ENCODE results near the gene CAMK1D. TPM values are rescaled to one million over a fixed set of nuclear protein-coding genes. Genes with fewer than 3 reads are reported as not detected.

The CAMK1D gene
- total and polyA plus RNA-seq, 8 donors: 1.4 to 26.9 (median 3.9) TPM

GRCh38 chr10:12665501-12665900 lies 316.2 kb downstream of the CAMK1D start:
- H3K27ac ChIP-seq: no peak overlapping the region
- intact Hi-C loops (cut with DNase I; ENCODE audit: low total_unique reads): no loop called here
- H3K4me3 ChIP-seq: no peak overlapping the region
- no peaks in the 10 kb centered on the region for H3K27me3 ChIP-seq
- TF ChIP-seq POLR2AphosphoS5 (IDR thresholded peaks at IDR 0.05) (no peak), POLR2A (IDR thresholded peaks at IDR 0.05) (no peak), CTCF (IDR thresholded peaks at IDR 0.05) (no peak), EP300 (IDR thresholded peaks at IDR 0.05) (no peak)
- DNase-seq: no peak
- WGBS, 5 donors: 73 to 84% (median 78%) methylated on average over 7 of the region's 7 CpGs
- no peaks in the 10 kb centered on the region for H3K4me1 ChIP-seq
- no peaks in the 10 kb centered on the region for H3K9me3 ChIP-seq
- peaks cover 0 to 6% (median 0%) of the 10 kb centered on the region in 4 donors for H3K36me3 ChIP-seq

GRCh38 chr10:12667052-12667451 lies 317.7 kb downstream of the CAMK1D start:
- H3K36me3 ChIP-seq: peaks cover 0 to 6% (median 0%) of the 10 kb centered on the region in 4 donors
- no peak for DNase-seq
- H3K27me3 ChIP-seq: no peaks in the 10 kb centered on the region
- H3K4me3 ChIP-seq: no peak overlapping the region
- no peak overlapping the region for H3K27ac ChIP-seq
- 81 to 89% (median 85%) methylated on average over 3 of the region's 3 CpGs for WGBS, 5 donors
- intact Hi-C loops (cut with DNase I; ENCODE audit: low total_unique reads): no loop called here
- H3K9me3 ChIP-seq: no peaks in the 10 kb centered on the region
- TF ChIP-seq EP300 (IDR thresholded peaks at IDR 0.05) (no peak), POLR2A (IDR thresholded peaks at IDR 0.05) (no peak), CTCF (IDR thresholded peaks at IDR 0.05) (no peak), POLR2AphosphoS5 (IDR thresholded peaks at IDR 0.05) (no peak)
- no peaks in the 10 kb centered on the region for H3K4me1 ChIP-seq

GRCh38 chr10:12668634-12669033 lies 319.3 kb downstream of the CAMK1D start:
- no peaks in the 10 kb centered on the region for H3K9me3 ChIP-seq
- DNase-seq: no peak
- intact Hi-C loops (cut with DNase I; ENCODE audit: low total_unique reads): no loop called here
- H3K27me3 ChIP-seq: no peaks in the 10 kb centered on the region
- no peak overlapping the region for H3K27ac ChIP-seq
- peaks cover 0 to 6% (median 0%) of the 10 kb centered on the region in 4 donors for H3K36me3 ChIP-seq
- H3K4me1 ChIP-seq: no peaks in the 10 kb centered on the region
- WGBS, 5 donors: 77 to 86% (median 85%) methylated on average over 6 of the region's 6 CpGs
- no peak overlapping the region for H3K4me3 ChIP-seq
- TF ChIP-seq POLR2AphosphoS5 (IDR thresholded peaks at IDR 0.05) (no peak), CTCF (IDR thresholded peaks at IDR 0.05) (no peak), EP300 (IDR thresholded peaks at IDR 0.05) (no peak), POLR2A (IDR thresholded peaks at IDR 0.05) (no peak)

GRCh38 chr10:12670004-12670403 lies 320.7 kb downstream of the CAMK1D start:
- DNase-seq: no peak
- no peak overlapping the region for H3K27ac ChIP-seq
- no peaks in the 10 kb centered on the region for H3K27me3 ChIP-seq
- TF ChIP-seq CTCF (IDR thresholded peaks at IDR 0.05): no peak
- H3K9me3 ChIP-seq: no peaks in the 10 kb centered on the region
- no peak overlapping the region for H3K4me3 ChIP-seq
- WGBS, 5 donors: 83 to 94% (median 92%) methylated on average over 7 of the region's 7 CpGs
- H3K4me1 ChIP-seq: no peaks in the 10 kb centered on the region
- intact Hi-C loops (cut with DNase I; ENCODE audit: low total_unique reads): no loop called here
- H3K36me3 ChIP-seq: peaks cover 0 to 6% (median 0%) of the 10 kb centered on the region in 4 donors

All from stomach (tissue), 9 donors.